Measurements from ENCODE around the gene ONECUT3. TPM values are rescaled to one million over a fixed set of nuclear protein-coding genes. Genes with fewer than 3 reads are reported as not detected.

The ONECUT3 gene
- total and polyA plus RNA-seq, 2 donors from 2014 or later = not detected

DNA sequence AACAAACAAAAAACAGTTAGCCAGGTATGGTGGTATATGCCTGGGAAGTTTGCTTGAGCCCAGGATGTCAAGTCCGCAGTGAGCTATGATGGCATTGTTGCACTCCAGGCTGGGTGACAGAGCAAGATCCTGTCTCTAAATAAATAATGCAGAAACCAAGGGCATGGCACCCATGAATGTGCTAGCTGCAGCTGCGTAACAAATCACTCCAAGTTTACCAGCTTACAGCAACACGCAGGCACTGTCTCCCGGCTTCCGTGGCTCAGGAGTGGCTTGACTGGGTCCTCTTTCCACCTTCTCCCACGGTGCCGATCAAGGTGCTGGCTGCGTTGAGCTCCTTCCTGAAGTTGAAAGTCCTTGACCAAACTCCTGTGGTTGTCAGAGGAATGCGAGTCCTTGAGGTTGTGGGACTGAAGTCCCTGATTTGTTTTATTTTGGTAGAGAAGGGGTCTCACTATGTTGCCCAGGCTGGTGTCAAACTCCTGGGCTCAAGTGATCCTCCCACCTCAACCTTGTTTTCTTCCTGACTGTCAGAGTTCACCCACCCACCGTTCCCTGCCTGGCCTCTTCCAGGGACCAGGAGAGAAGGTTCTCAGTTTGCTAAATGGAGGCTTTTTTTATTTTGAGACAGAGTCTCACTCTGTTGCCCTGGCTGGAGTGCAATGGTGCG lies 13.2 kb upstream of the ONECUT3 start:
- Histone ChIP-seq H3K9me3 (ENCODE audit: control insufficient read depth in 2 of 3, insufficient read depth in 1 of 3, low read length in 3 of 3) (peaks cover 0 to 2% (median 0%) of the 10 kb centered on the region in 3 donors), H3K4me3 (ENCODE audit: low read length in 3 of 3) (no peak overlapping the region), H3K27me3 (ENCODE audit: control insufficient read depth, insufficient read depth, low read length) (no peaks in the 10 kb centered on the region), H3K27ac (ENCODE audit: low read depth in 2 of 2, low read length in 2 of 2) (no peak overlapping the region), H3K4me1 (ENCODE audit: control insufficient read depth in 2 of 3, insufficient read depth in 2 of 3, low read depth in 1 of 3, low read length in 3 of 3) (no peaks in the 10 kb centered on the region), H3K9ac (ENCODE audit: low read length in 3 of 3) (no peak overlapping the region), H3K36me3 (ENCODE audit: control insufficient read depth in 2 of 3, insufficient read depth in 3 of 3, low read length in 3 of 3) (no peaks in the 10 kb centered on the region)
- intact Hi-C loops (cut with DNase I) = no loop called here
- TF ChIP-seq, protein P1, sequence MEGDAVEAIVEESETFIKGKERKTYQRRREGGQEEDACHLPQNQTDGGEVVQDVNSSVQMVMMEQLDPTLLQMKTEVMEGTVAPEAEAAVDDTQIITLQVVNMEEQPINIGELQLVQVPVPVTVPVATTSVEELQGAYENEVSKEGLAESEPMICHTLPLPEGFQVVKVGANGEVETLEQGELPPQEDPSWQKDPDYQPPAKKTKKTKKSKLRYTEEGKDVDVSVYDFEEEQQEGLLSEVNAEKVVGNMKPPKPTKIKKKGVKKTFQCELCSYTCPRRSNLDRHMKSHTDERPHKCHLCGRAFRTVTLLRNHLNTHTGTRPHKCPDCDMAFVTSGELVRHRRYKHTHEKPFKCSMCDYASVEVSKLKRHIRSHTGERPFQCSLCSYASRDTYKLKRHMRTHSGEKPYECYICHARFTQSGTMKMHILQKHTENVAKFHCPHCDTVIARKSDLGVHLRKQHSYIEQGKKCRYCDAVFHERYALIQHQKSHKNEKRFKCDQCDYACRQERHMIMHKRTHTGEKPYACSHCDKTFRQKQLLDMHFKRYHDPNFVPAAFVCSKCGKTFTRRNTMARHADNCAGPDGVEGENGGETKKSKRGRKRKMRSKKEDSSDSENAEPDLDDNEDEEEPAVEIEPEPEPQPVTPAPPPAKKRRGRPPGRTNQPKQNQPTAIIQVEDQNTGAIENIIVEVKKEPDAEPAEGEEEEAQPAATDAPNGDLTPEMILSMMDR (IDR thresholded peaks at IDR 0.05; ENCODE audit: borderline replicate concordance, extremely low read depth, insufficient read depth) = no peak
- FAIRE-seq (no peak), DNase-seq (no peak)

DNA sequence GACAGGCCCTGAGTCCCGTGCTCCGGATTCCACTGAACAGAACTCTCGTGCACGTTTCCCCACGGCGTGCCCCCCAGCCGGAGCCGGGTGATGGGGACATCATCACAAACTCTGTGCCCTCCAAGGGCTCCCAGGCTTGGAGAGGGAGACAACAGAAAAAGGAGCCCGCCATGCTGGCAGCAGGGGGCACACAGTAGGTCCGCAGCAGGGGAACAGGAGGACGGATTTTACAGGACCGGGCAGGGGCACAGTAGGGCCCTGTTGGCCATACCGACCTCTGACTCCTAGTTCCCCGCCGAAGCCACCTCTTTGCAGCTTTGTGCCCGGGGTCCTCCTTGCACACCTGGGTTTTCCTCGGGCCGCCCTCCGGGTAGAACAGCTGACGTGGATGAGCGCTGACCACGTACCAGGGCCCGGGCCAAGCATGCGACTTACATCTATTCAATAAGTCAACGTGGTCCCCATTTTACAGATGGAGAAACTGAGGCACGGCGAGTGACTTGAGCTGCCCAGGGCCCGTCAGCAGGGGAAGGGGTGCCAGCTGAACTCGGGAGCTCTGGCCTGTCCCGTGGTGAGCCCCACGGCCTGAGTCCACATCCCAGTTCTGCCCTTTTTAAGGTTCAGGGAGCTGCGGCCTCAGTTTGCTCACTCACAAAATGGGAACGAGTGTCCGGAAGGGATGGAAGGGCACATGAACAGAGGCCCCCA lies 10.2 kb upstream of the ONECUT3 start:
- no peak for FAIRE-seq
- Histone ChIP-seq H3K27ac (ENCODE audit: low read depth in 2 of 2, low read length in 2 of 2) (no peak overlapping the region), H3K9me3 (ENCODE audit: control insufficient read depth in 2 of 3, insufficient read depth in 1 of 3, low read length in 3 of 3) (peaks cover 0 to 2% (median 0%) of the 10 kb centered on the region in 3 donors), H3K4me1 (ENCODE audit: control insufficient read depth in 2 of 3, insufficient read depth in 2 of 3, low read depth in 1 of 3, low read length in 3 of 3) (no peaks in the 10 kb centered on the region), H3K27me3 (ENCODE audit: control insufficient read depth, insufficient read depth, low read length) (peaks cover 12% of the 10 kb centered on the region), H3K9ac (ENCODE audit: low read length in 3 of 3) (no peak overlapping the region), H3K36me3 (ENCODE audit: control insufficient read depth in 2 of 3, insufficient read depth in 3 of 3, low read length in 3 of 3) (no peaks in the 10 kb centered on the region), H3K4me3 (ENCODE audit: low read length in 3 of 3) (no peak overlapping the region)
- DNase-seq = no peak
- TF ChIP-seq, protein P1 (IDR thresholded peaks at IDR 0.05; ENCODE audit: borderline replicate concordance, extremely low read depth, insufficient read depth) = no peak
- intact Hi-C loops (cut with DNase I) = no loop called here

DNA sequence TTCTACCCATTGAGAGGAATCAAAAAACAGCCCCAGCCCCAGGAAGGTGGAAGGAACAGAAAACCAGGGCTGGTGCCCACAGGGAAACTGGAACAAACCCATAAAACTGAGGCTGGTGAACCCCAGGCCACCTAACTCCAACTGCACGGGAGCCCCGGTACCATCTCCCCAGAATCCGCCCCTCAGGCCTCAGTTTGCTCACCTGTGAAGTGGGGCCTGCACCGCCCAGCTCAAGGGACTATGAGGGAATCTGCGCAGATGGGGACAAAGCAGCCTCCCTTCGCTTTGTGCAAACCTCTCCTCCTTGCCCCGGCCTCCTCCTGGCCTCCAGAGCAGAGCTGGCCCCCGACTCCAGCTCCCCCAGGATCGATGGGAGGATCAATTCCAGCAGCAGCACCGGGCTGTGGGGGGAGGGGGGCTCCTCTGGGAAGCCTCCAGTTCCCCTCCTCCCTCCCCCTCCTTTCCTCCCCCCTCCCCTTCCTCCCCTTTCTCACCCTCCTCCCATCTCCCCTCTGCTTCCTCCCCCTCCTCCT lies 9.1 kb upstream of the ONECUT3 start:
- Histone ChIP-seq H3K9ac (ENCODE audit: low read length in 3 of 3) (no peak overlapping the region), H3K4me1 (ENCODE audit: control insufficient read depth in 2 of 3, insufficient read depth in 2 of 3, low read depth in 1 of 3, low read length in 3 of 3) (no peaks in the 10 kb centered on the region), H3K27ac (ENCODE audit: low read depth in 2 of 2, low read length in 2 of 2) (no peak overlapping the region), H3K4me3 (ENCODE audit: low read length in 3 of 3) (no peak overlapping the region), H3K27me3 (ENCODE audit: control insufficient read depth, insufficient read depth, low read length) (peaks cover 12% of the 10 kb centered on the region), H3K36me3 (ENCODE audit: control insufficient read depth in 2 of 3, insufficient read depth in 3 of 3, low read length in 3 of 3) (no peaks in the 10 kb centered on the region), H3K9me3 (ENCODE audit: control insufficient read depth in 2 of 3, insufficient read depth in 1 of 3, low read length in 3 of 3) (peaks cover 0 to 2% (median 0%) of the 10 kb centered on the region in 3 donors)
- TF ChIP-seq, protein P1 (IDR thresholded peaks at IDR 0.05; ENCODE audit: borderline replicate concordance, extremely low read depth, insufficient read depth) = no peak
- intact Hi-C loops (cut with DNase I) = no loop called here
- no peak for FAIRE-seq
- DNase-seq = no peak
